ENCODE measurements around the gene ARL2.

The ARL2 gene

GRCh38 chr11:65053827-65054508, 40.0 kb downstream of the ARL2 start (continued):
- TF ChIP-seq PRDM2 (tag by site-specific recombination; IDR thresholded peaks at IDR 0.05; ENCODE audit: borderline replicate concordance) (no peak), ZNF132 (tag by site-specific recombination; IDR thresholded peaks at IDR 0.05; ENCODE audit: borderline replicate concordance) (no peak), ZBTB6 (tag by site-specific recombination; IDR thresholded peaks at IDR 0.05) (no peak), ZNF423 (tag by site-specific recombination; IDR thresholded peaks at IDR 0.05) (no peak), ZSCAN30 (tag by site-specific recombination; IDR thresholded peaks at IDR 0.05) (no peak), ZNF214 (tag by site-specific recombination; IDR thresholded peaks at IDR 0.05; ENCODE audit: borderline replicate concordance) (no peak), ZNF529 (tag by site-specific recombination; IDR thresholded peaks at IDR 0.05; ENCODE audit: insufficient replicate concordance) (no peak), ZNF629 (tag by site-specific recombination; IDR thresholded peaks at IDR 0.05) (no peak), ZNF639 (tag by site-specific recombination; IDR thresholded peaks at IDR 0.05) (no peak), EGR2 (tag by site-specific recombination; IDR thresholded peaks at IDR 0.05; ENCODE audit: low read depth) (no peak)

GRCh38 chr11:65055538-65055937, 41.6 kb downstream of the ARL2 start:
- ChIA-PET POLR2A (no interaction called here), CTCF (no interaction called here)

GRCh38 chr11:65056999-65057398, 43.0 kb downstream of the ARL2 start:
- POLR2A ChIA-PET: interaction anchor here (0.9 kb wide), 1 partner anchor 16 kb away, joined by 5 read pairs; the partner anchor contains the start of gene SAC3D1
- CTCF ChIA-PET: interaction anchor here (0.6 kb wide), 1 partner anchor 7 kb away, joined by 5 read pairs; no protein-coding TSS in a partner anchor
- H3K27ac ChIP-seq (ENCODE audit: extremely low read depth, low read depth, low read length): no peak overlapping the region
- H3K36me3 ChIP-seq (ENCODE audit: control insufficient read depth in 2 of 2, insufficient read depth in 1 of 2, low read length in 2 of 2): no peaks in the 10 kb centered on the region
- no peaks in the 10 kb centered on the region for H3K4me1 ChIP-seq (ENCODE audit: control insufficient read depth, insufficient read depth, low read length)
- no peak overlapping the region for H3K4me3 ChIP-seq (ENCODE audit: low read depth, low read length)
- H3K9me3 ChIP-seq (ENCODE audit: control insufficient read depth, insufficient read depth, low read depth, low read length): no peaks in the 10 kb centered on the region
- TF ChIP-seq ZNF629 (tag by site-specific recombination; IDR thresholded peaks at IDR 0.05): no peak
- TF ChIP-seq ZNF521 (tag by site-specific recombination; IDR thresholded peaks at IDR 0.05): no peak
- TF ChIP-seq ZNF580 (tag by site-specific recombination; IDR thresholded peaks at IDR 0.05): no peak
- no peak for TF ChIP-seq RBAK (tag by site-specific recombination; IDR thresholded peaks at IDR 0.05)
- TF ChIP-seq ZBTB26 (tag by site-specific recombination; optimal IDR thresholded peaks at IDR 0.05): no peak
- no peak for TF ChIP-seq REPIN1 (tag by site-specific recombination; IDR thresholded peaks at IDR 0.05; ENCODE audit: low read depth)
- TF ChIP-seq ZNF169 (tag by site-specific recombination; IDR thresholded peaks at IDR 0.05): no peak
- TF ChIP-seq ZNF19 (tag by site-specific recombination; IDR thresholded peaks at IDR 0.05; ENCODE audit: low read depth): no peak
- TF ChIP-seq ZFP41 (tag by site-specific recombination; IDR thresholded peaks at IDR 0.05; ENCODE audit: borderline replicate concordance): no peak
- TF ChIP-seq KLF8 (tag by site-specific recombination; IDR thresholded peaks at IDR 0.05): no peak

More at GRCh38 chr11:65055538-65055937, 41.6 kb downstream of the ARL2 start:
- Histone ChIP-seq H3K4me1 (ENCODE audit: control insufficient read depth, insufficient read depth, low read length) (no peaks in the 10 kb centered on the region), H3K36me3 (ENCODE audit: control insufficient read depth in 2 of 2, insufficient read depth in 1 of 2, low read length in 2 of 2) (no peaks in the 10 kb centered on the region), H3K4me3 (ENCODE audit: low read depth, low read length) (no peak overlapping the region), H3K27ac (ENCODE audit: extremely low read depth, low read depth, low read length) (no peak overlapping the region), H3K9me3 (ENCODE audit: control insufficient read depth, insufficient read depth, low read depth, low read length) (no peaks in the 10 kb centered on the region)
- TF ChIP-seq ZNF133 (tag by site-specific recombination; IDR thresholded peaks at IDR 0.05) (no peak), PRDM1 (tag by site-specific recombination; IDR thresholded peaks at IDR 0.05) (peak; percentile 95), ZNF623 (tag by site-specific recombination; IDR thresholded peaks at IDR 0.05) (no peak), BCL11A (tag by site-specific recombination; IDR thresholded peaks at IDR 0.05; ENCODE audit: low read depth) (no peak), ZNF677 (tag by site-specific recombination; IDR thresholded peaks at IDR 0.05) (no peak), ZNF366 (tag by site-specific recombination; conservative IDR thresholded peaks at IDR 0.05) (0 out of 2 replicates have a peak, but pooled peaks have one; percentile 22), ZNF548 (tag by site-specific recombination; IDR thresholded peaks at IDR 0.05) (no peak)
